Measurements from ENCODE around the gene SIPA1L3. TPM values are rescaled to one million over a fixed set of nuclear protein-coding genes. Genes with fewer than 3 reads are reported as not detected.

Gene SIPA1L3
- total and polyA plus RNA-seq, 10 of the 15 experiments (the other 5 are each of a cell fraction or from before 2014, with no cell fraction given): 0.24 to 66.2 (median 19.1) TPM

GRCh38 chr19:38172001-38172400 is 265.0 kb downstream of the SIPA1L3 start:
- DNase-seq (ENCODE audit: low read depth, low spot score) (no peak), ATAC-seq (no peak), FAIRE-seq (no peak)
- TF ChIP-seq NFYB (IDR thresholded peaks at IDR 0.05; ENCODE audit: insufficient read depth, low read depth, low read length) (no peak), FOS (IDR thresholded peaks at IDR 0.05; ENCODE audit: borderline replicate concordance, extremely low read depth, insufficient read length) (no peak), BCLAF1 (IDR thresholded peaks at IDR 0.05) (no peak), SMAD1 (IDR thresholded peaks at IDR 0.05; ENCODE audit: low read depth, partially characterized antibody) (no peak), MXI1 (IDR thresholded peaks at IDR 0.05; ENCODE audit: low read depth, low read length) (no peak), PKNOX1 (IDR thresholded peaks at IDR 0.05) (no peak)
- no peaks in the 10 kb centered on the region for H3K27me3 ChIP-seq (replicated peaks in 1 of 2; ENCODE audit: control insufficient read depth in 2 of 2, insufficient read depth in 2 of 2, low read length in 1 of 2)
- RAD21 ChIA-PET (ENCODE audit: unreplicated experiment): no interaction called here
- no peak overlapping the region for H3K4me2 ChIP-seq (ENCODE audit: control insufficient read depth, insufficient read depth)
- CTCF ChIA-PET: interaction anchor here (1.8 kb wide), 1 partner anchor 270 kb away, joined by 4 read pairs; no protein-coding TSS in a partner anchor
- SMC1A ChIA-PET (ENCODE audit: uncharacterized antibody, unreplicated experiment): no interaction called here
- in situ Hi-C loops (cut with MboI): no loop called here
- H4K20me1 ChIP-seq (ENCODE audit: control insufficient read depth, insufficient read depth): no peaks in the 10 kb centered on the region
- H3K4me3 ChIP-seq: no peak overlapping the region
- H3K79me2 ChIP-seq (ENCODE audit: control insufficient read depth, insufficient read depth, low read length): no peaks in the 10 kb centered on the region
- WGBS (ENCODE audit: insufficient coverage, insufficient replicate concordance, low lambda C conversion rate, missing lambda C conversion rate): over 99% methylated on average over 8 of the region's 8 CpGs
- no peak overlapping the region for H3K27ac ChIP-seq (ENCODE audit: control insufficient read depth, insufficient read depth)
- BruUV-seq (replicated peaks): no TSS peak
- POLR2A ChIA-PET: no interaction called here
- intact Hi-C loops (cut with micrococcal nuclease; ENCODE audit: unreplicated experiment): no loop called here
- H3K4me1 ChIP-seq (ENCODE audit: control insufficient read depth, insufficient read depth, low read length): no peaks in the 10 kb centered on the region
- peaks cover 3% of the 10 kb centered on the region in 2 experiments; a peak in 3 of 4 replicates for H3K36me3 ChIP-seq (ENCODE audit: control insufficient read depth in 2 of 2, insufficient read depth in 2 of 2, low read length in 1 of 2)
- H3K9me3 ChIP-seq (replicated peaks; ENCODE audit: control insufficient read depth, insufficient read depth, low read length): no peaks in the 10 kb centered on the region
- no peak overlapping the region for H2AFZ ChIP-seq (ENCODE audit: control insufficient read depth, low read depth, low read length)
- H3K9ac ChIP-seq (ENCODE audit: control insufficient read depth, insufficient read depth, low read length): no peak overlapping the region

All from GM12878 (cell line).